PC-9 (cell line): ENCODE results near the gene FFAR3. TPM values are rescaled to one million over a fixed set of nuclear protein-coding genes. Genes with fewer than 3 reads are reported as not detected.

Source experiments
- BruUV-seq: library from RNA; stranded (reverse); fragments of 400-500 nt; replicated peaks from 2 replicates; lab custom pipeline; 2021; lab: Mats Ljungman, UMichigan
- CTCF ChIA-PET: fragments of 300-600 bp; sonication (Branson Sonifier 250); formaldehyde crosslinking; loops from one replicate; lab custom pipeline; 2022; ENCODE audit warnings: antibody characterized with exemption; lab: Charles Lee
- POLR2A ChIA-PET: fragments of 300-600 bp; sonication (Branson Sonifier 250); formaldehyde crosslinking; loops from one replicate; lab custom pipeline; 2022; ENCODE audit warnings: antibody characterized with exemption; ENCODE audit not compliant: unreplicated experiment; lab: Charles Lee
- DNase-seq, 2 experiments: peaks; one replicate each; pipeline versions ENCODE4 v3.0.0 to v3.0.0-alpha.2; 2015 to 2022; ENCODE audit warnings: mixed read lengths in 1 of 2
- H2AFZ ChIP-seq: fragments of 200-600 bp; sonication (generic); 2 replicates; pipeline ENCODE4 v1.8.1; 2017; ENCODE audit warnings: antibody characterized with exemption
- H3F3A ChIP-seq: fragments of 200-600 bp; sonication (generic); 2 replicates; pipeline ENCODE4 v1.8.1; 2017; ENCODE audit warnings: antibody characterized with exemption, mild to moderate bottlenecking, low read depth; ENCODE audit not compliant: insufficient read depth
- H3K27ac ChIP-seq: fragments of 200-600 bp; sonication (generic); 2 replicates; pipeline ENCODE4 v1.6.1; 2016; ENCODE audit warnings: mixed run types
- H3K27me3 ChIP-seq: fragments of 200-600 bp; sonication (generic); 2 replicates; pipeline ENCODE4 v1.6.1; 2016; ENCODE audit warnings: low read depth, mixed run types; ENCODE audit not compliant: insufficient read depth
- H3K36me3 ChIP-seq: fragments of 200-600 bp; sonication (generic); 2 replicates; pipeline ENCODE4 v1.6.1; 2016; ENCODE audit warnings: low read depth, mixed run types
- H3K4me1 ChIP-seq: fragments of 200-600 bp; sonication (generic); replicated peaks from 2 replicates; pipeline ENCODE4 v1.6.1; 2016; ENCODE audit warnings: mixed run types; ENCODE audit not compliant: insufficient read depth
- H3K4me2 ChIP-seq: fragments of 200-600 bp; sonication (generic); 2 replicates; pipeline ENCODE4 v1.6.1; 2017; ENCODE audit warnings: mixed run types
- H3K4me3 ChIP-seq: fragments of 200-600 bp; sonication (generic); 2 replicates; pipeline ENCODE4 v1.6.1; 2016; ENCODE audit warnings: mixed run types
- H3K79me2 ChIP-seq: fragments of 200-600 bp; sonication (generic); 2 replicates; pipeline ENCODE4 v1.6.1; 2017; ENCODE audit warnings: low read depth, mixed run types
- H3K9me2 ChIP-seq: fragments of 200-600 bp; sonication (generic); 2 replicates; pipeline ENCODE4 v1.8.1; 2017; ENCODE audit warnings: mild to moderate bottlenecking; ENCODE audit not compliant: insufficient read depth
- H3K9me3 ChIP-seq: fragments of 200-600 bp; sonication (generic); 2 replicates; pipeline ENCODE4 v1.8.1; 2016; ENCODE audit warnings: low read depth; ENCODE audit not compliant: insufficient read depth
- H4K20me1 ChIP-seq: fragments of 200-600 bp; sonication (generic); 2 replicates; pipeline ENCODE4 v1.8.1; 2017; ENCODE audit not compliant: insufficient read depth
- EZH2 ChIP-seq: fragments of 200-600 bp; sonication (generic); IDR thresholded peaks from 2 replicates; pipeline ENCODE4 v1.8.0; 2017; ENCODE audit warnings: antibody characterized with exemption, low read depth
- intact Hi-C: fragments of 100-400 bp; cut with micrococcal nuclease; formaldehyde crosslinking; loops from one replicate; pipeline ENCODE4 v1.10.0; 2022; ENCODE audit not compliant: unreplicated experiment
- total RNA-seq: library from RNA; stranded (reverse); gene quantifications from 2 replicates; pipeline ENCODE4 v1.2.3, GENCODE V29; 2021
- TF ChIP-seq, protein P1 (sequence below): fragments of 200-600 bp; sonication (generic); conservative IDR thresholded peaks from 2 replicates; pipeline ENCODE4 v1.6.1; 2017; ENCODE audit warnings: mixed run types, antibody characterized with exemption, mild to moderate bottlenecking, moderate library complexity

Gene FFAR3
- total RNA-seq, 1 experiment from 2014 or later: not detected

DNA sequence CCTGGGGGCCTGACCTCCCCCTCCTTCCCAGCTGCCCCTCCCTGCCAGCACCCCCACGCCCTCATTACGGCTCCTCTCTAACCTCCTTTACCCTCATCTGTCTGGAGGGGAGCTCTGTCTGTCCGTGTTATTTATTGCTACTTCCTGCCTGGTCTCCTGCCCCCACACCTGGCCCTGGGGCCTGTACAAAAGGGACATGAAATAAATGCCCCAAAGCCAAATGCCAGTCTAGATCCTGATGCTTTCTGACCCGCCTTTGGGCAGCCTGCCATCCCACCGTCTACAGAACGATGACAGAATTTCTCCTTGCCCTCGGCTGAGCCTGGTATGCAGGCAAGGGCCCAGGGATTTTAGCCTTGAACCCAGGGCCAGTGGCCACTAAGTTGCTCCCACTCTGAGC is 44.7 kb upstream of the FFAR3 start:
- no peak overlapping the region; the same call in 1 of the 2 replicates for H3K4me3 ChIP-seq
- no peaks in the 10 kb centered on the region for H4K20me1 ChIP-seq
- no peaks in the 10 kb centered on the region for H3K9me2 ChIP-seq
- TF ChIP-seq, protein P1, sequence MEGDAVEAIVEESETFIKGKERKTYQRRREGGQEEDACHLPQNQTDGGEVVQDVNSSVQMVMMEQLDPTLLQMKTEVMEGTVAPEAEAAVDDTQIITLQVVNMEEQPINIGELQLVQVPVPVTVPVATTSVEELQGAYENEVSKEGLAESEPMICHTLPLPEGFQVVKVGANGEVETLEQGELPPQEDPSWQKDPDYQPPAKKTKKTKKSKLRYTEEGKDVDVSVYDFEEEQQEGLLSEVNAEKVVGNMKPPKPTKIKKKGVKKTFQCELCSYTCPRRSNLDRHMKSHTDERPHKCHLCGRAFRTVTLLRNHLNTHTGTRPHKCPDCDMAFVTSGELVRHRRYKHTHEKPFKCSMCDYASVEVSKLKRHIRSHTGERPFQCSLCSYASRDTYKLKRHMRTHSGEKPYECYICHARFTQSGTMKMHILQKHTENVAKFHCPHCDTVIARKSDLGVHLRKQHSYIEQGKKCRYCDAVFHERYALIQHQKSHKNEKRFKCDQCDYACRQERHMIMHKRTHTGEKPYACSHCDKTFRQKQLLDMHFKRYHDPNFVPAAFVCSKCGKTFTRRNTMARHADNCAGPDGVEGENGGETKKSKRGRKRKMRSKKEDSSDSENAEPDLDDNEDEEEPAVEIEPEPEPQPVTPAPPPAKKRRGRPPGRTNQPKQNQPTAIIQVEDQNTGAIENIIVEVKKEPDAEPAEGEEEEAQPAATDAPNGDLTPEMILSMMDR: no peak
- no peak for TF ChIP-seq EZH2
- POLR2A ChIA-PET: interaction anchor here (0.6 kb wide), 3 partner anchors 40 to 584 kb away, joined by 3 read pairs; partner anchors contain the start of gene PSENEN
- H3K9me3 ChIP-seq: no peaks in the 10 kb centered on the region
- intact Hi-C loops: loop anchor here (10.0 kb wide), 1 partner anchor 621 kb away; the partner anchor contains the start of gene LRFN3
- peak overlapping the region; percentile 99 for H3K4me2 ChIP-seq
- H3K27me3 ChIP-seq: no peaks in the 10 kb centered on the region
- peak overlapping the region; percentile 28 for H3K27ac ChIP-seq
- BruUV-seq: no TSS peak
- peak; percentile 82 to 87 for DNase-seq
- no peak overlapping the region for H2AFZ ChIP-seq
- CTCF ChIA-PET: interaction anchor here (0.5 kb wide), 1 partner anchor 37 kb away, joined by 12 read pairs; no protein-coding TSS in a partner anchor
- H3K79me2 ChIP-seq: peaks cover 46% of the 10 kb centered on the region
- H3K4me1 ChIP-seq: peaks cover 88% of the 10 kb centered on the region
- peaks cover 28% of the 10 kb centered on the region for H3K36me3 ChIP-seq
- H3F3A ChIP-seq: peaks cover 77% of the 10 kb centered on the region

DNA sequence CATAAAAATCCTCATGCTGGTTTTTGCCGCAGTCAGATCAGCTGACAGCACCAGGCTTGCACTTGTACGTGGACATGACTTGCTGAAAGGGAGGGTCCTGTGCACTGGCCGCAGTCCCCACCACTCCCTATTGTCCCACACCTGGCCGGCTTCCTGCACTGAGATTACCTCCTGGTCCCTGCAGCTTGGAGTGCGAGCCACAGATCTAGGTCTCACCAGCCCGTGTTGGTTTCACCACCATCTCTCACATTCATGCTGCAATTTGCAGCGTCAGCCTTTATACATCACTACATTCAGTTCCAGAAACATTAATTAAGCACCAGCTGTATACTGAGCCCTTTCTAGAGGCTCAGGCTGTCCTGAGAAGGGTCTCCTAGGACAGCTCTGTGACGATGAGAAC is 44.2 kb upstream of the FFAR3 start:
- Histone ChIP-seq H3K4me3 (no peak overlapping the region), H3K27me3 (no peaks in the 10 kb centered on the region), H3K79me2 (peaks cover 46% of the 10 kb centered on the region), H3K9me2 (no peaks in the 10 kb centered on the region), H3K9me3 (no peaks in the 10 kb centered on the region), H3K27ac (0 out of 2 replicates have a peak overlapping the region, but pooled peaks have one; percentile 28), H3K36me3 (peaks cover 28% of the 10 kb centered on the region), H3K4me2 (peak overlapping the region; percentile 99), H3F3A (peaks cover 73% of the 10 kb centered on the region), H3K4me1 (peaks cover 84% of the 10 kb centered on the region), H2AFZ (no peak overlapping the region), H4K20me1 (no peaks in the 10 kb centered on the region)
- intact Hi-C loops: loop anchor here (10.0 kb wide), 1 partner anchor 621 kb away; the partner anchor contains the start of gene LRFN3
- DNase-seq: no peak
- ChIA-PET POLR2A (interaction anchor here (0.6 to 0.7 kb wide), 3 partner anchors 25 to 583 kb away, joined by 3 read pairs; no protein-coding TSS in a partner anchor), CTCF (interaction anchor here (0.5 kb wide), 1 partner anchor 37 kb away, joined by 12 read pairs; no protein-coding TSS in a partner anchor)
- no TSS peak for BruUV-seq
- TF ChIP-seq EZH2: no peak
- TF ChIP-seq, protein P1: no peak

DNA sequence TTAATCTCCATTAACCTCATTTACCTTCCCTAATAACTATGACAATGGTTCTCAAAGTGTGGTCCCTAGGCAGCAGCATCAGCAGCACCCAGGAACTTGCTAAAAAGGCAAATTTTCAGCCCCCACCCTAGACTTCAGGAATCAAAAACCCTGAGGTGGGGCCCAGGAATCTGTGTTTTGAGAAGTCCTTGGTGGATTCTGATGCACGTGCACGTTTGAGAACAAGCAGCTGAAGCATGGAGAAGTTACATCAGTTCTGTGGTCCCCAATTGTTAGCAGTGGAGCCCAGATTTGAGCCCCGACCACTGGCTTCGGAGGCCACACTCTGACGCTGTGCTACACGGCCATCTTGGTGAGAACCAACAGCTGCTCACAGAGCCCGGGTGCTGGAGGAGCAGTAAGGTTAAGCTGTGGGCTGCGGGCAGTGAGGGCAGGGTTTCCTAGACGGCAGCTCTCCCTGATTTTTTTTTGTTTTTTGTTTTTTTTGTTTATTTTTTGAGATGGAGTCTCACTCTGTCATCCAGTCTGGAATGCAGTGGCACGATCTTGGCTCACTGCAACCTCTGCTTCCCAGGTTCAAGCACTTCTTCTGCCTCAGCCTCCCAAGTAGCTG is 43.3 kb upstream of the FFAR3 start:
- Histone ChIP-seq H3K9me3 (no peaks in the 10 kb centered on the region), H3K27ac (no peak overlapping the region), H4K20me1 (no peaks in the 10 kb centered on the region), H3K27me3 (no peaks in the 10 kb centered on the region), H3K4me3 (no peak overlapping the region), H3F3A (peaks cover 74% of the 10 kb centered on the region), H3K36me3 (peaks cover 28% of the 10 kb centered on the region), H3K79me2 (peaks cover 47% of the 10 kb centered on the region), H3K4me1 (peaks cover 90% of the 10 kb centered on the region), H3K9me2 (no peaks in the 10 kb centered on the region), H3K4me2 (no peak overlapping the region), H2AFZ (no peak overlapping the region)
- no peak for DNase-seq
- ChIA-PET POLR2A (interaction anchor here (0.7 kb wide), 2 partner anchors 26 to 333 kb away, joined by 3 to 5 read pairs; partner anchors contain the start of gene COX6B1), CTCF (no interaction called here)
- intact Hi-C loops: loop anchor here (5.0 to 10.0 kb wide), 2 partner anchors 402 to 620 kb away; partner anchors contain the start of genes KMT2B and LRFN3
- TF ChIP-seq, protein P1: no peak
- no peak for TF ChIP-seq EZH2
- no TSS peak for BruUV-seq
